ENCODE results near the gene CCDC152. TPM values are rescaled to one million over a fixed set of nuclear protein-coding genes. Genes with fewer than 3 reads are reported as not detected.
"Not testable (repeated sequence)": the region's sequence is repeated elsewhere in the genome, so short reads cannot be mapped to it uniquely, and the experiment has no call there.

Gene CCDC152
- total RNA-seq, 1 experiment from 2014 or later, result not detected

- ChIA-PET CTCF (interaction anchor here (0.6 to 1.3 kb wide), 2 partner anchors 66 to 78 kb away, joined by 4 to 6 read pairs; no protein-coding TSS in a partner anchor), POLR2A (interaction anchor here (0.6 to 0.8 kb wide), 5 partner anchors 15 to 267 kb away, joined by 3 to 4 read pairs (median 3); no protein-coding TSS in a partner anchor)
- H3K36me3 Mint-ChIP-seq (ENCODE audit: insufficient read depth, unreplicated experiment), result peaks cover 11% of the 10 kb centered on the region
- H3K27ac Mint-ChIP-seq (ENCODE audit: unreplicated experiment), result peak within 1 kb of the TSS; percentile 82
- TF ChIP-seq CTCF (IDR thresholded peaks at IDR 0.05; ENCODE audit: insufficient read depth in 1 of 2, low read depth in 1 of 2, low read length in 1 of 2, severe bottlenecking in 1 of 2, unreplicated experiment in 1 of 2), result no peak
- BruUV-seq (replicated peaks), result no TSS peak
- H3K36me3 ChIP-seq (ENCODE audit: control insufficient read depth, insufficient read depth, low read length), result no peaks in the 10 kb centered on the region
- H3K4me1 Mint-ChIP-seq (ENCODE audit: low read depth, unreplicated experiment), result peaks cover 30% of the 10 kb centered on the region
- no peaks in the 10 kb centered on the region for H3K27me3 ChIP-seq (replicated peaks; ENCODE audit: control insufficient read depth, insufficient read depth, low read length)
- H3K4me3 ChIP-seq (ENCODE audit: low read depth, low read length), result peak within 1 kb of the TSS; percentile 45
- intact Hi-C loops (cut with micrococcal nuclease; ENCODE audit: unreplicated experiment), result loop anchor here (1.0 to 10.0 kb wide), 4 partner anchors 43 to 203 kb away; no protein-coding TSS in a partner anchor
- H3K27me3 Mint-ChIP-seq (ENCODE audit: insufficient read depth, unreplicated experiment), result no peaks in the 10 kb centered on the region
- H3K9me3 Mint-ChIP-seq (ENCODE audit: unreplicated experiment), result no peaks in the 10 kb centered on the region
- peak within 1 kb of the TSS; percentile 75 for H3K4me3 Mint-ChIP-seq (ENCODE audit: unreplicated experiment)
- no peaks in the 10 kb centered on the region; the same call in 1 of the 2 replicates for H3K9me3 ChIP-seq
- peaks cover 25% of the 10 kb centered on the region for H3K4me1 ChIP-seq
- DNase-seq, result peak; percentile 76 to 83
Measured at GRCh38 chr5:42811591-42812446, 55.2 kb downstream of the CCDC152 start, which contains the start of gene SELENOP. TSS of gene SELENOP (minus strand) at chr5:42811892. CDS start at chr5:42808353, 3,539 bp downstream.

GRCh38 chr5:42812620-42813019 is 56.0 kb downstream of the CCDC152 start:
- no peak for TF ChIP-seq CTCF (IDR thresholded peaks at IDR 0.05; ENCODE audit: insufficient read depth in 1 of 2, low read depth in 1 of 2, low read length in 1 of 2, severe bottlenecking in 1 of 2, unreplicated experiment in 1 of 2)
- BruUV-seq (replicated peaks), result no TSS peak
- Mint-ChIP-seq H3K36me3 (ENCODE audit: insufficient read depth, unreplicated experiment) (peaks cover 11% of the 10 kb centered on the region), H3K27me3 (ENCODE audit: insufficient read depth, unreplicated experiment) (no peaks in the 10 kb centered on the region), H3K4me1 (ENCODE audit: low read depth, unreplicated experiment) (peaks cover 30% of the 10 kb centered on the region), H3K27ac (ENCODE audit: unreplicated experiment) (peak overlapping the region; percentile 82), H3K9me3 (ENCODE audit: unreplicated experiment) (no peaks in the 10 kb centered on the region), H3K4me3 (ENCODE audit: unreplicated experiment) (no peak overlapping the region)
- ChIA-PET POLR2A (interaction anchor here (0.6 kb wide), 2 partner anchors 14 to 28 kb away, joined by 3 to 4 read pairs; no protein-coding TSS in a partner anchor), CTCF (interaction anchor here (0.6 to 1.3 kb wide), 2 partner anchors 65 to 77 kb away, joined by 4 to 6 read pairs; no protein-coding TSS in a partner anchor)
- no peak for DNase-seq
- Histone ChIP-seq H3K9me3 (no peaks in the 10 kb centered on the region; the same call in 1 of the 2 replicates), H3K4me1 (peaks cover 25% of the 10 kb centered on the region), H3K36me3 (ENCODE audit: control insufficient read depth, insufficient read depth, low read length) (no peaks in the 10 kb centered on the region), H3K4me3 (ENCODE audit: low read depth, low read length) (no peak overlapping the region), H3K27me3 (replicated peaks; ENCODE audit: control insufficient read depth, insufficient read depth, low read length) (no peaks in the 10 kb centered on the region)
- intact Hi-C loops (cut with micrococcal nuclease; ENCODE audit: unreplicated experiment), result loop anchor here (1.0 to 10.0 kb wide), 3 partner anchors 43 to 202 kb away; no protein-coding TSS in a partner anchor

GRCh38 chr5:42813533-42813932 is 56.9 kb downstream of the CCDC152 start:
- Histone ChIP-seq H3K4me1 (peaks cover 25% of the 10 kb centered on the region), H3K9me3 (no peaks in the 10 kb centered on the region; the same call in 1 of the 2 replicates), H3K36me3 (ENCODE audit: control insufficient read depth, insufficient read depth, low read length) (no peaks in the 10 kb centered on the region), H3K4me3 (ENCODE audit: low read depth, low read length) (no peak overlapping the region), H3K27me3 (replicated peaks; ENCODE audit: control insufficient read depth, insufficient read depth, low read length) (no peaks in the 10 kb centered on the region)
- BruUV-seq (replicated peaks), result no TSS peak
- Mint-ChIP-seq H3K36me3 (ENCODE audit: insufficient read depth, unreplicated experiment) (peaks cover 11% of the 10 kb centered on the region), H3K9me3 (ENCODE audit: unreplicated experiment) (no peaks in the 10 kb centered on the region), H3K4me3 (ENCODE audit: unreplicated experiment) (no peak overlapping the region), H3K4me1 (ENCODE audit: low read depth, unreplicated experiment) (peaks cover 30% of the 10 kb centered on the region), H3K27ac (ENCODE audit: unreplicated experiment) (peak overlapping the region; percentile 32), H3K27me3 (ENCODE audit: insufficient read depth, unreplicated experiment) (no peaks in the 10 kb centered on the region)
- CTCF ChIA-PET, result no interaction called here
- DNase-seq, result no peak
- no peak for TF ChIP-seq CTCF (IDR thresholded peaks at IDR 0.05; ENCODE audit: insufficient read depth in 1 of 2, low read depth in 1 of 2, low read length in 1 of 2, severe bottlenecking in 1 of 2, unreplicated experiment in 1 of 2)
- intact Hi-C loops (cut with micrococcal nuclease; ENCODE audit: unreplicated experiment), result loop anchor here (5.0 to 10.0 kb wide), 2 partner anchors 46 to 201 kb away; no protein-coding TSS in a partner anchor
- POLR2A ChIA-PET, result no interaction called here

GRCh38 chr5:42816546-42816945 is 59.9 kb downstream of the CCDC152 start:
- H3K4me3 Mint-ChIP-seq (ENCODE audit: unreplicated experiment), result not testable (repeated sequence)

More at GRCh38 chr5:42816546-42816945, 59.9 kb downstream of the CCDC152 start:
- DNase-seq; CTCF ChIA-PET; POLR2A ChIA-PET; H3K27me3 Mint-ChIP-seq (ENCODE audit: insufficient read depth, unreplicated experiment); H3K4me3 ChIP-seq (ENCODE audit: low read depth, low read length); H3K27me3 ChIP-seq (replicated peaks; ENCODE audit: control insufficient read depth, insufficient read depth, low read length); H3K9me3 Mint-ChIP-seq (ENCODE audit: unreplicated experiment); H3K9me3 ChIP-seq; H3K36me3 Mint-ChIP-seq (ENCODE audit: insufficient read depth, unreplicated experiment); H3K36me3 ChIP-seq (ENCODE audit: control insufficient read depth, insufficient read depth, low read length); BruUV-seq (replicated peaks); H3K27ac Mint-ChIP-seq (ENCODE audit: unreplicated experiment): not testable (repeated sequence)
- intact Hi-C loops (cut with micrococcal nuclease; ENCODE audit: unreplicated experiment), result loop anchor here (10.0 kb wide), 1 partner anchor 198 kb away; no protein-coding TSS in a partner anchor
- peaks cover 12% of the 10 kb centered on the region for H3K4me1 Mint-ChIP-seq (ENCODE audit: low read depth, unreplicated experiment)
- H3K4me1 ChIP-seq, result peaks cover 12% of the 10 kb centered on the region

Data from Caco-2 (cell line).